ENCODE measurements around the gene PPP5C. TPM values are rescaled to one million over a fixed set of nuclear protein-coding genes. Genes with fewer than 3 reads are reported as not detected.

PPP5C gene
- total RNA-seq, 1 donor from 2014 or later = 86.4 TPM

DNA sequence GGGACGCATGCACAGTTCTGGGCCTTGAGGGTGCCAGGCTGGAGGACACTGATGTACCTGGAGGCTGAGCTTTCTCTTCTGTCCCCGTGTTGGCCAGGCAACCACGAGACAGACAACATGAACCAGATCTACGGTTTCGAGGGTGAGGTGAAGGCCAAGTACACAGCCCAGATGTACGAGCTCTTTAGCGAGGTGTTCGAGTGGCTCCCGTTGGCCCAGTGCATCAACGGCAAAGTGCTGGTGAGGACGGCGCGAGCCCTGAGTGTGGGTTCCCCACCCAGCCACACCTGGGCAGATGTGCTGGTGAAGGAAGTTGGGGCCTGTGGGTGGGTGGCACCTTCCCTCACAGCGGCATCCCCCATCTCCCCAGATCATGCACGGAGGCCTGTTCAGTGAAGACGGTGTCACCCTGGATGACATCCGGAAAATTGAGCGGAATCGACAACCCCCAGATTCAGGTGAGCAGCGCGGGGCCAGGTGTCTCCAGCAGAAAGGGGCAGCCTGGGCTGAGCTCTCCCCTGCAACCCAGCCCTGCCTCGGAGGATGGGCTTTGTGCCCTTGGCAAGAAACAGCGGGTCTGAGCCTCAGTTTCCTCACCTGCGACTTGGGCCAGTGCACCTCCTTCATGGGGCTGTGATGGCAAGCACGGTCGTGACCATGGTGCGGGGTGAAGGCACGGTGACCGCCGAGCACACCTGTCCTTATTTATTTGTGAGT is 40.3 kb downstream of the PPP5C start:
- H3K36me3 Mint-ChIP-seq = peaks cover 61% of the 10 kb centered on the region
- H3K4me3 Mint-ChIP-seq = no peak overlapping the region
- no peaks in the 10 kb centered on the region for H3K4me1 Mint-ChIP-seq
- no peaks in the 10 kb centered on the region for H3K27me3 Mint-ChIP-seq (ENCODE audit: low read depth)
- H3K27ac Mint-ChIP-seq = no peak overlapping the region
- no peak for DNase-seq (ENCODE audit: low spot score in 2 of 2, unreplicated experiment in 2 of 2)
- TF ChIP-seq, protein P1, sequence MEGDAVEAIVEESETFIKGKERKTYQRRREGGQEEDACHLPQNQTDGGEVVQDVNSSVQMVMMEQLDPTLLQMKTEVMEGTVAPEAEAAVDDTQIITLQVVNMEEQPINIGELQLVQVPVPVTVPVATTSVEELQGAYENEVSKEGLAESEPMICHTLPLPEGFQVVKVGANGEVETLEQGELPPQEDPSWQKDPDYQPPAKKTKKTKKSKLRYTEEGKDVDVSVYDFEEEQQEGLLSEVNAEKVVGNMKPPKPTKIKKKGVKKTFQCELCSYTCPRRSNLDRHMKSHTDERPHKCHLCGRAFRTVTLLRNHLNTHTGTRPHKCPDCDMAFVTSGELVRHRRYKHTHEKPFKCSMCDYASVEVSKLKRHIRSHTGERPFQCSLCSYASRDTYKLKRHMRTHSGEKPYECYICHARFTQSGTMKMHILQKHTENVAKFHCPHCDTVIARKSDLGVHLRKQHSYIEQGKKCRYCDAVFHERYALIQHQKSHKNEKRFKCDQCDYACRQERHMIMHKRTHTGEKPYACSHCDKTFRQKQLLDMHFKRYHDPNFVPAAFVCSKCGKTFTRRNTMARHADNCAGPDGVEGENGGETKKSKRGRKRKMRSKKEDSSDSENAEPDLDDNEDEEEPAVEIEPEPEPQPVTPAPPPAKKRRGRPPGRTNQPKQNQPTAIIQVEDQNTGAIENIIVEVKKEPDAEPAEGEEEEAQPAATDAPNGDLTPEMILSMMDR (IDR thresholded peaks at IDR 0.05; ENCODE audit: unreplicated experiment) = no peak
- peaks cover 5% of the 10 kb centered on the region for H3K9me3 Mint-ChIP-seq

DNA sequence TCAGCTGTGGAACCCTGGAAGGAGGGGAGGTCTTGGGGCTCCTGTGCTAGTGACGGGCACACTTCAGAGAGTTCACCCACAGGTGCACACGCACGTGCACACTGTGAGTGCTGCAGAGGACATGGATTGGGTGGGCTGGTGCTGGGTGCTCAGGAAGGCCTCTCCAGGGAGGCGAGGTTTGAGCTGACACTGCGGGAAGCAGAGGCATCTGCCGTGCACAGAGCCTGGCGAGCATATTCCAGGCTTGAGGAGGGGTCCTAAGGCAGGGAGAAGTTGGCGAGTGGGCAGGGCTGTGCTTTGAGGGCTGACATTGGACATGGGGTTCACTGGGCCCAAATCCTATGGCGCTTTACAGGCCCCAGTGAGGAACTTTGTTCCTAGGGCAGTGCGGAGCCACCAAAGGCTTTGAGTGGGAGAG is 40.8 kb downstream of the PPP5C start:
- TF ChIP-seq, protein P1 (IDR thresholded peaks at IDR 0.05; ENCODE audit: unreplicated experiment) = no peak
- Mint-ChIP-seq H3K27ac (no peak overlapping the region), H3K4me1 (peaks cover 5% of the 10 kb centered on the region), H3K27me3 (ENCODE audit: low read depth) (no peaks in the 10 kb centered on the region), H3K36me3 (peaks cover 55% of the 10 kb centered on the region), H3K4me3 (no peak overlapping the region), H3K9me3 (peaks cover 5% of the 10 kb centered on the region)
- no peak for DNase-seq (ENCODE audit: low spot score in 2 of 2, unreplicated experiment in 2 of 2)

DNA sequence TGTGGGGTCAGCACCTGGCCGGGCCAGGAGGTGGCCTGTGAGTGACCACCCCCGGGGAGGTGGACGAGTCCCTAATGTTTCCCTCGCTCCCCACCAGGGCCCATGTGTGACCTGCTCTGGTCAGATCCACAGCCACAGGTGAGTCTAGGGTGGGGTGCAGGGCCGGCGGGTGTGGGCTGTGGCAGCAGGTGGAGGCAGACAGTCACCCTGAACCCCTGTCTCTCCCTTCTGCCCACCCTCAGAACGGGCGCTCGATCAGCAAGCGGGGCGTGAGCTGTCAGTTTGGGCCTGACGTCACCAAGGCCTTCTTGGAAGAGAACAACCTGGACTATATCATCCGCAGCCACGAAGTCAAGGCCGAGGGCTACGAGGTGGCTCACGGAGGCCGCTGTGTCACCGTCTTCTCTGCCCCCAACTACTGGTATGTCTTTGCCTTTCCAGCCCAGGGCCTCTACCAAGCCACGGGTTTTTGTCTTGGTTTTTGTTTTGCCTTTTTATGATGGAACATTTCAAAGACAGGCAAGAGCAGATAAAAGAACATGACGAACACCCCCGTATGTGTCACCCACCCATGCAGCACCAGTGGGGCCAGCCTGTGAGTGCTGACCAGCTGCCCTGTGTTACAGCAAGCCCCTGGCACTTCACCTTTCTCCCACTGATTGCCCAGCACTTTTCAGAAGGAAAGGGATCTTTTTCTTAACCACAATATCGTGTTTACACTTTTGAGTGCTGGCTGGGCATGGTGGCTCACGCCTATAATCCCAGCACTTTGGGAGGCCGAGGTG is 41.6 kb downstream of the PPP5C start:
- Mint-ChIP-seq H3K4me3 (no peak overlapping the region), H3K36me3 (peaks cover 54% of the 10 kb centered on the region), H3K27ac (no peak overlapping the region), H3K27me3 (ENCODE audit: low read depth) (no peaks in the 10 kb centered on the region), H3K4me1 (peaks cover 9% of the 10 kb centered on the region), H3K9me3 (peaks cover 5% of the 10 kb centered on the region)
- no peak for DNase-seq (ENCODE audit: low spot score in 2 of 2, unreplicated experiment in 2 of 2)
- TF ChIP-seq, protein P1 (IDR thresholded peaks at IDR 0.05; ENCODE audit: unreplicated experiment) = no peak

DNA sequence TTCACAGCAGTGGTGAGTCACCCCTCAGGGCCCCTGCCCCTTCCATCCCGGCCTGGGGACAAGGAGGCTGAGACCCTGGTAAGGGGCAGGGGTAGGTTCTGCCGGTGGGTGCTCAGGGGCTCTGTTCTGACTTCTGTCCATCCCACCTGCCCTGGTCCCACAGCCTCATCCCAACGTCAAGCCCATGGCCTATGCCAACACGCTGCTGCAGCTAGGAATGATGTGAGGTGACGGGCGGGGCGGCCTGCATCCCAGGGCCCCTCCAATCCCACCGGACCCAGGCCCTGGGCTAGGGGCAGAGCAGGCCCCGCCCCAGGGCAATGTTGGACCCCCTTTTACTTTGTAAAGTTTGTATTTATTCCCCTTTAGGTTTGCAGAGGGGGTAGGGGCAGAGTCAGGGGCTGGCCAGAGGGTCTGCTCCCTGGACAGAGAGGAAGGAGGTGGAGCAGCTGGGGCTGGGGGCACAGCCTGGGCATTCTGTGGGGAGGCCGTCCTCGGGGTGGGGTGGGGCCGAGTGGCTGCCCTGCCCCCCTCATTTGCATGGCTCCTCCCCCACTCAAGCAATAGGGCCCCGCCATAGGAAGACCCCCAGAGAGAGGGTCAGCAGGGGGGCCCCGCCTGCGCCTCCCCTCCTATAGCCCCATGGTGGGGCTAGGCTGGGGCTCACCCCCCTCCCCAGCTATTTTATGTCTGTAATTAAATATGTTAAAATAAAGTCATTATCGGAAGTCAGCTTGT is 43.4 kb downstream of the PPP5C start:
- Mint-ChIP-seq H3K4me1 (peaks cover 9% of the 10 kb centered on the region), H3K27ac (no peak overlapping the region), H3K9me3 (peaks cover 5% of the 10 kb centered on the region), H3K27me3 (ENCODE audit: low read depth) (no peaks in the 10 kb centered on the region), H3K4me3 (no peak overlapping the region), H3K36me3 (peaks cover 46% of the 10 kb centered on the region)
- TF ChIP-seq, protein P1 (IDR thresholded peaks at IDR 0.05; ENCODE audit: unreplicated experiment) = no peak
- DNase-seq (ENCODE audit: low spot score in 2 of 2, unreplicated experiment in 2 of 2) = no peak

DNA sequence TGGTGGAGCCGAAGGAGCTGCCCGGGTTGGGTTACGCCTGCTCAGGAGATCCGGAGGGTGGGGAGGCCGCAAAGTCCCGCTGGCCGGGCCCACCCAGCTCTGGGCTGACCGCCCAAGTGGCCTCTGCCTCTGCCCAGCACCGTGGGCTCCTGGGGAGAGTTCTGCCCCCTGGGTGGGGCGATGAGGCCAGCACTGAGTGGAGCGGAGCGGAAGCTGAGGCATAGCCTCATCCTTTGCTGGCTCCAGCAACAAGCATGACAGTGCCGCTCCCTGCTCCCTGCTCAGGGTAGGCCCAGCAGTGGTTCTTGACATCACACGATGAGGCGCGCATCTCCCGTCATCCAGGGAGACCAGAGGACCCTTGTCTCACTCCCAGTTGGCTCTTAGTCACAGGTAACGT is 44.0 kb downstream of the PPP5C start:
- DNase-seq (ENCODE audit: low spot score in 2 of 2, unreplicated experiment in 2 of 2) = no peak
- Mint-ChIP-seq H3K9me3 (peaks cover 5% of the 10 kb centered on the region), H3K4me1 (peaks cover 13% of the 10 kb centered on the region), H3K27ac (no peak overlapping the region), H3K27me3 (ENCODE audit: low read depth) (no peaks in the 10 kb centered on the region), H3K4me3 (no peak overlapping the region), H3K36me3 (peaks cover 42% of the 10 kb centered on the region)
- TF ChIP-seq, protein P1 (IDR thresholded peaks at IDR 0.05; ENCODE audit: unreplicated experiment) = no peak

Measured in mesothelial cell of epicardium (in vitro differentiated cells).